GM13976 (cell line): ENCODE measurements around the gene C19orf85.
"Not testable (repeated sequence)": the region's sequence is repeated elsewhere in the genome, so short reads cannot be mapped to it uniquely, and the experiment has no call there.

Experiments used
- DNase-seq: peaks from one replicate; pipeline ENCODE4 v3.0.0; 2012; ENCODE audit warnings: low spot score
- CTCF ChIP-seq: IDR thresholded peaks from 2 replicates; pipeline ENCODE4 v1.5.1; 2012; ENCODE audit warnings: borderline replicate concordance, mild to moderate bottlenecking; ENCODE audit not compliant: insufficient read depth; ENCODE audit errors: extremely low read depth, missing control alignments, control extremely low read depth
- in situ Hi-C: fragments of 300-500 bp; cut with MboI; formaldehyde crosslinking; loops from one replicate; pipeline ENCODE4 v1.12.0; 2022; ENCODE audit warnings: low sequenced_read_pairs, mixed read lengths, inconsistent platforms; ENCODE audit not compliant: unreplicated experiment

C19orf85 gene

GRCh38 chr19:55433292-55433691 lies 31.3 kb downstream of the C19orf85 start:
- TF ChIP-seq CTCF = no peak
- DNase-seq = no peak

GRCh38 chr19:55432241-55432959 lies 32.2 kb downstream of the C19orf85 start:
- in situ Hi-C loops = no loop called here
- TF ChIP-seq CTCF = no peak
- no peak for DNase-seq

More at GRCh38 chr19:55433292-55433691, 31.3 kb downstream of the C19orf85 start:
- in situ Hi-C loops = no loop called here

GRCh38 chr19:55431183-55431582 lies 33.4 kb downstream of the C19orf85 start:
- in situ Hi-C loops = no loop called here
- no peak for DNase-seq
- no peak for TF ChIP-seq CTCF

GRCh38 chr19:55426042-55426441 lies 38.5 kb downstream of the C19orf85 start:
- no peak for DNase-seq
- in situ Hi-C loops = no loop called here
- TF ChIP-seq CTCF = no peak

GRCh38 chr19:55424518-55424917 lies 40.0 kb downstream of the C19orf85 start:
- TF ChIP-seq CTCF = no peak
- in situ Hi-C loops = no loop called here
- DNase-seq = no peak

- TF ChIP-seq CTCF = no peak
- no peak for DNase-seq
- in situ Hi-C loops = no loop called here
Measured at GRCh38 chr19:55423225-55424005, 41.1 kb downstream of the C19orf85 start.

- in situ Hi-C loops, DNase-seq: not testable (repeated sequence)
Measured at GRCh38 chr19:55421281-55421680, 43.3 kb downstream of the C19orf85 start.
